PC-3 (cell line): ENCODE measurements around the gene SPHK2. TPM values are rescaled to one million over a fixed set of nuclear protein-coding genes. Genes with fewer than 3 reads are reported as not detected.

Experiments
- ATAC-seq: fragments of 200-7000 bp; cut with Tn5 transposase; 2 replicates; pipeline ENCODE4 v1.9.1; 2020; ENCODE audit warnings: mild to moderate bottlenecking, moderate library complexity
- BruUV-seq: library from RNA; stranded (reverse); fragments of 400-500 nt; replicated peaks from 2 replicates; lab custom pipeline; 2021; lab: Mats Ljungman, UMichigan
- CTCF ChIA-PET: fragments of 300-600 bp; sonication (Branson Sonifier 250); formaldehyde crosslinking; loops from one replicate; lab custom pipeline; 2022; ENCODE audit warnings: antibody characterized with exemption; lab: Charles Lee
- POLR2A ChIA-PET: fragments of 300-600 bp; sonication (Branson Sonifier 250); formaldehyde crosslinking; loops from one replicate; lab custom pipeline; 2022; ENCODE audit warnings: antibody characterized with exemption; ENCODE audit not compliant: unreplicated experiment; lab: Charles Lee
- DNase-seq: peaks from one replicate; pipeline ENCODE4 v3.0.0-alpha.2; 2015
- H2AFZ ChIP-seq: fragments of 300-600 bp; sonication (generic); 2 replicates; pipeline ENCODE4 v1.6.0; 2016; ENCODE audit warnings: antibody characterized with exemption, low read length
- H3F3A ChIP-seq: fragments of 300-600 bp; sonication (generic); one replicate; pipeline ENCODE4 v1.6.0; 2017; ENCODE audit warnings: antibody characterized with exemption, low read length, control low read depth, mild to moderate bottlenecking; ENCODE audit not compliant: unreplicated experiment
- H3K27ac ChIP-seq: fragments of 300-600 bp; sonication (generic); 2 replicates; pipeline ENCODE4 v1.5.1; 2016; ENCODE audit warnings: mild to moderate bottlenecking, low read length
- H3K27me3 ChIP-seq: fragments of 300-600 bp; sonication (generic); 2 replicates; pipeline ENCODE4 v1.6.1; 2016; ENCODE audit warnings: low read length, mixed read lengths
- H3K36me3 ChIP-seq: fragments of 300-600 bp; sonication (generic); 2 replicates; pipeline ENCODE4 v1.6.1; 2016; ENCODE audit warnings: low read depth, mixed run types, low read length, mixed read lengths
- H3K4me1 ChIP-seq: fragments of 300-600 bp; sonication (generic); 2 replicates; pipeline ENCODE4 v1.5.1; 2016; ENCODE audit warnings: low read length; ENCODE audit not compliant: insufficient read depth
- H3K4me2 ChIP-seq: fragments of 300-600 bp; sonication (generic); 2 replicates; pipeline ENCODE4 v1.6.0; 2016; ENCODE audit warnings: low read length
- H3K4me3 ChIP-seq: fragments of 300-600 bp; sonication (generic); 2 replicates; pipeline ENCODE4 v1.5.1; 2016; ENCODE audit warnings: mild to moderate bottlenecking, low read length, mixed read lengths
- H3K79me2 ChIP-seq: fragments of 300-600 bp; sonication (generic); 2 replicates; pipeline ENCODE4 v1.6.1; 2017; ENCODE audit warnings: low read length, mixed read lengths
- H3K9ac ChIP-seq: fragments of 300-600 bp; sonication (generic); 2 replicates; pipeline ENCODE4 v1.6.0; 2016; ENCODE audit warnings: mild to moderate bottlenecking, low read length
- H3K9me2 ChIP-seq: fragments of 300-600 bp; sonication (generic); replicated peaks from 2 replicates; pipeline ENCODE4 v1.6.1; 2016; ENCODE audit warnings: mixed run types, low read length, mixed read lengths
- H3K9me3 ChIP-seq: fragments of 300-600 bp; sonication (generic); 2 replicates; pipeline ENCODE4 v1.6.1; 2016; ENCODE audit warnings: low read length, mixed read lengths
- H4K20me1 ChIP-seq: fragments of 300-600 bp; sonication (generic); 2 replicates; pipeline ENCODE4 v1.6.1; 2016; ENCODE audit warnings: low read length, mixed read lengths
- EZH2 ChIP-seq: fragments of 300-600 bp; sonication (generic); IDR thresholded peaks from one replicate; pipeline ENCODE4 v1.6.1; 2017; ENCODE audit warnings: antibody characterized with exemption, mild to moderate bottlenecking, low read length; ENCODE audit not compliant: unreplicated experiment
- EZH2phosphoT487 ChIP-seq: fragments of 300-600 bp; sonication (generic); IDR thresholded peaks from 2 replicates; pipeline ENCODE4 v1.6.1; 2018; ENCODE audit warnings: mild to moderate bottlenecking, antibody characterized with exemption, low read length, borderline replicate concordance
- intact Hi-C: fragments of 100-400 bp; cut with micrococcal nuclease; formaldehyde crosslinking; loops from 2 replicates; pipeline ENCODE4 v1.9.0; 2023
- total RNA-seq: library from RNA; depleted of rRNA; stranded (reverse); fragments of >200 nt; gene quantifications from 2 replicates; pipeline ENCODE4 v1.2.3, GENCODE V29; 2014
- TF ChIP-seq, protein P1 (sequence below): fragments of 300-600 bp; sonication (generic); conservative IDR thresholded peaks from 2 replicates; pipeline ENCODE4 v1.5.1; 2017; ENCODE audit warnings: antibody characterized with exemption, low read depth, mild to moderate bottlenecking, low read length

Gene SPHK2
- total RNA-seq, 1 experiment from 2014 or later = 8.5 TPM

DNA sequence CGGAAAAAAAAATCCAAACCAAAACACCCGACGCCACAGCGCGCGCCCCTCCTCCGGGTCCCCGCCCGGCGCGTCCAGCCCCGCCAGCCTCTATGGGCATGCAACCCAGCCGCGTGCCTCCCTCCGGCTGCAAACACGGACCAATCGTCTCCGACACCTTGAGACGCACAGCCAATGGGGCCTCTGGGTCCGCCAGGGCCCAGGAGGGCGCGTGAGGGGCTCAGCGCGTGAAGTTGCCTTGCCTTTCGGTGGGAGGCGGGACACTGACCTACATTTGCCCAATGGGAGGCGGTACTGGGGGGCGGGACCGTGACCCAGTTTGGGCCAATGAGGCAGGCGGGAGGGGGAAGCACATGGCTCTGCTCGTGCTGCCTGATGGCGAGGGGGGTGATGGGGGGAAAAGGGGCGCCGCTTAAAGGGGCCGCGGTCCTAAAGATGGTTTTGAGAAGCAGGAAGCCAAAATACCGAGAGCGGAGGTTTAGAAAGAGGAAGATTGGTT lies 18.2 kb downstream of the SPHK2 start:
- CTCF ChIA-PET = interaction anchor here (0.7 kb wide), 2 partner anchors 8 to 52 kb away, joined by 3 to 5 read pairs; partner anchors contain the start of gene CA11
- no peaks in the 10 kb centered on the region for H4K20me1 ChIP-seq
- peak overlapping the region; percentile 96 for H3K4me2 ChIP-seq
- no peaks in the 10 kb centered on the region for H3K9me2 ChIP-seq
- H3F3A ChIP-seq = peaks cover 3% of the 10 kb centered on the region
- H3K27ac ChIP-seq = peak overlapping the region; percentile 67
- BruUV-seq = no TSS peak
- ATAC-seq = peak; percentile 71
- H3K79me2 ChIP-seq = no peaks in the 10 kb centered on the region
- peaks cover 24% of the 10 kb centered on the region for H3K4me1 ChIP-seq
- peak overlapping the region; percentile 94 for H2AFZ ChIP-seq
- H3K4me3 ChIP-seq = peak overlapping the region; percentile 80
- H3K9me3 ChIP-seq = no peaks in the 10 kb centered on the region
- intact Hi-C loops = loop anchor here (1.0 kb wide), 1 partner anchor 18 kb away; the partner anchor contains the start of genes RPL18 and SPHK2
- H3K9ac ChIP-seq = peak overlapping the region; percentile 67
- TF ChIP-seq EZH2 (no peak), EZH2phosphoT487 (no peak)
- TF ChIP-seq, protein P1, sequence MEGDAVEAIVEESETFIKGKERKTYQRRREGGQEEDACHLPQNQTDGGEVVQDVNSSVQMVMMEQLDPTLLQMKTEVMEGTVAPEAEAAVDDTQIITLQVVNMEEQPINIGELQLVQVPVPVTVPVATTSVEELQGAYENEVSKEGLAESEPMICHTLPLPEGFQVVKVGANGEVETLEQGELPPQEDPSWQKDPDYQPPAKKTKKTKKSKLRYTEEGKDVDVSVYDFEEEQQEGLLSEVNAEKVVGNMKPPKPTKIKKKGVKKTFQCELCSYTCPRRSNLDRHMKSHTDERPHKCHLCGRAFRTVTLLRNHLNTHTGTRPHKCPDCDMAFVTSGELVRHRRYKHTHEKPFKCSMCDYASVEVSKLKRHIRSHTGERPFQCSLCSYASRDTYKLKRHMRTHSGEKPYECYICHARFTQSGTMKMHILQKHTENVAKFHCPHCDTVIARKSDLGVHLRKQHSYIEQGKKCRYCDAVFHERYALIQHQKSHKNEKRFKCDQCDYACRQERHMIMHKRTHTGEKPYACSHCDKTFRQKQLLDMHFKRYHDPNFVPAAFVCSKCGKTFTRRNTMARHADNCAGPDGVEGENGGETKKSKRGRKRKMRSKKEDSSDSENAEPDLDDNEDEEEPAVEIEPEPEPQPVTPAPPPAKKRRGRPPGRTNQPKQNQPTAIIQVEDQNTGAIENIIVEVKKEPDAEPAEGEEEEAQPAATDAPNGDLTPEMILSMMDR = no peak
- H3K27me3 ChIP-seq = no peaks in the 10 kb centered on the region
- no peaks in the 10 kb centered on the region for H3K36me3 ChIP-seq
- POLR2A ChIA-PET = interaction anchor here (0.6 kb wide), 1 partner anchor 150 kb away, joined by 20 read pairs; no protein-coding TSS in a partner anchor
- peak; percentile 96 for DNase-seq

DNA sequence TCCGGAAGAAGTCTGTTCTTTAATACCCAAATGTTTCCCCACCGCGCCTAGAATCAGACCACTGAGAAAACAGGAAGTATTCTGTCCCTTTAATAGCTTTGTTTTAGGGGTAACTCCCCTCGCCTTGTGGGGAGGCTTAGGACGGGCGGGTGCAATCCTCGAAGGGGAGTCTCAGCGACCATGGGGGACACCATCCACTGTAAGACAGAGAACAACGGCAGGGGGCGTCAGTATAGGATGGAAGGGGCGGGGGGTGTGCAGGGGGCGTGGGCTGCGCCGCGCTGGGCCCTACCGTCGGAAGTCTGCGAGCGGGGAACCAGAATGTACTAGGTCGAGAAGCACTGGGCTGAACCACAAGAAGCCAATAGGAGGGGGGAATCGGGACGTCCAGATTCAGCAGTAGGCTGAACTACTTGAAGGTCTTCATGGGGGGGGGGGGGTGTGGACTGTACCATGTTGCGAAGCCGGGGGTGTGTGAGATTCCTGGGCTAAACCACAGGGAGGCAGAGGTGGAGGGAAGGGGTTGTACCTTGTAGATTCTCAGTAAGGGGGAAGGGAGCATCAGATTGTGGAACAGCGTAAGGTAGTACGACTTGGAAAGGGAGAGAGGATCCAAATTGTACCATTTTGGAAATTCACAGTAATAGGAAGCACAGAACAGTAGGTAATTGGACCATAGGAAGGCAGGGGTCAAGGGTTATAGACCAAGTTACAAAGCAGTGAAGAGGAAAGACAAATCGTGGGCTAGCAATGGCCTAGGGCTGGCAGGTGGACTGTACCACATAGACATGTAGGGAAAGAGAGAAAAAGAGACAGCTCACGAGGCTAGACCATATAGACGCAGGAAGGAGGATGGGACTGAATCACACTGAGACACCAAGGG lies 18.9 kb downstream of the SPHK2 start:
- H3K27ac ChIP-seq = peak overlapping the region; percentile 67
- ATAC-seq (peak; percentile 18), DNase-seq (peak; percentile 85)
- no peak for TF ChIP-seq EZH2
- TF ChIP-seq EZH2phosphoT487 = no peak
- TF ChIP-seq, protein P1 = no peak
- intact Hi-C loops = loop anchor here (1.0 kb wide), 1 partner anchor 19 kb away; the partner anchor contains the start of genes RPL18 and SPHK2
- H3F3A ChIP-seq = peaks cover 3% of the 10 kb centered on the region
- no peaks in the 10 kb centered on the region for H3K9me3 ChIP-seq
- peak overlapping the region; percentile 65 for H3K4me3 ChIP-seq
- BruUV-seq = no TSS peak
- CTCF ChIA-PET = interaction anchor here (0.7 kb wide), 1 partner anchor 52 kb away, joined by 3 read pairs; no protein-coding TSS in a partner anchor
- no peaks in the 10 kb centered on the region for H4K20me1 ChIP-seq
- H2AFZ ChIP-seq = peak overlapping the region; percentile 94
- peaks cover 24% of the 10 kb centered on the region for H3K4me1 ChIP-seq
- H3K9ac ChIP-seq = peak overlapping the region; percentile 67
- no peaks in the 10 kb centered on the region for H3K9me2 ChIP-seq
- H3K36me3 ChIP-seq = no peaks in the 10 kb centered on the region
- H3K27me3 ChIP-seq = no peaks in the 10 kb centered on the region
- POLR2A ChIA-PET = interaction anchor here (0.6 kb wide), 1 partner anchor 151 kb away, joined by 20 read pairs; no protein-coding TSS in a partner anchor
- H3K4me2 ChIP-seq = peak overlapping the region; percentile 96
- no peaks in the 10 kb centered on the region for H3K79me2 ChIP-seq
